Thyroid gland (tissue), 4 donors: ENCODE data around the gene EFCAB8. TPM values are rescaled to one million over a fixed set of nuclear protein-coding genes. Genes with fewer than 3 reads are reported as not detected.

Experiments
- DNase-seq, 2 donors: peaks; one replicate each; pipeline ENCODE4 v3.0.0-alpha.2; 2019
- H3K27ac ChIP-seq, 3 donors: fragments of 200-600 bp; sonication (generic); 1 replicate in 2 of 3; 2 replicates in 1 of 3; pipeline ENCODE4 v1.5.1; 2016 to 2019; ENCODE audit warnings: mild to moderate bottlenecking in 1 of 3, moderate library complexity in 1 of 3
- H3K27me3 ChIP-seq: fragments of 200-600 bp; sonication (generic); one replicate; pipeline ENCODE4 v1.5.1; 2019
- H3K36me3 ChIP-seq, 2 donors: fragments of 200-600 bp; sonication (generic); one replicate each; pipeline ENCODE4 v1.5.1; 2016 to 2019
- H3K4me1 ChIP-seq, 2 donors: fragments of 200-600 bp; sonication (generic); one replicate each; pipeline ENCODE4 v1.5.1; 2017 to 2019
- H3K4me3 ChIP-seq, 3 donors: fragments of 200-600 bp; sonication (generic); replicated peaks in 1 of 3; 1 replicate in 2 of 3; 2 replicates in 1 of 3; pipeline ENCODE4 v1.5.1; 2016; ENCODE audit warnings: mild to moderate bottlenecking in 1 of 3
- H3K9me3 ChIP-seq: fragments of 200-600 bp; sonication (generic); one replicate; pipeline ENCODE4 v1.5.1; 2017
- POLR2A ChIP-seq, 2 donors: fragments of 450-650 bp; IDR thresholded peaks; one replicate each; pipeline ENCODE4 v1.6.1; 2017; ENCODE audit warnings: antibody characterized with exemption in 2 of 2, mild to moderate bottlenecking in 2 of 2, moderate library complexity in 1 of 2
- WGBS, 2 donors: methylation state at CpG; one replicate each; pipeline ENCODE4 v1.1.5; 2017; 5-methylcytosine and 5-hydroxymethylcytosine counted together
- intact Hi-C: fragments of 100-400 bp; cut with DNase I; formaldehyde crosslinking; loops from one replicate; pipeline ENCODE4 v1.15.1; 2023
- total RNA-seq, 4 donors: library from RNA; depleted of rRNA; stranded (reverse); fragments of >200 nt; gene quantifications; one replicate each; pipeline ENCODE4 v1.2.3, GENCODE V29; 2016
- TF ChIP-seq, protein P1 (sequence below), 6 experiments: fragments of 200-600 bp in 3 of 6; fragments of 450-650 bp in 3 of 6; sonication (generic) in 3 of 6; IDR thresholded peaks; one replicate each; pipeline ENCODE4 v1.5.1; 2016 to 2019; ENCODE audit warnings: antibody characterized with exemption in 6 of 6, mild to moderate bottlenecking in 2 of 6, inconsistent platforms in 1 of 6, moderate library complexity in 1 of 6

Gene EFCAB8
- total RNA-seq, 4 donors from 2014 or later = 0.27 to 2.3 TPM; not detected in 2

DNA sequence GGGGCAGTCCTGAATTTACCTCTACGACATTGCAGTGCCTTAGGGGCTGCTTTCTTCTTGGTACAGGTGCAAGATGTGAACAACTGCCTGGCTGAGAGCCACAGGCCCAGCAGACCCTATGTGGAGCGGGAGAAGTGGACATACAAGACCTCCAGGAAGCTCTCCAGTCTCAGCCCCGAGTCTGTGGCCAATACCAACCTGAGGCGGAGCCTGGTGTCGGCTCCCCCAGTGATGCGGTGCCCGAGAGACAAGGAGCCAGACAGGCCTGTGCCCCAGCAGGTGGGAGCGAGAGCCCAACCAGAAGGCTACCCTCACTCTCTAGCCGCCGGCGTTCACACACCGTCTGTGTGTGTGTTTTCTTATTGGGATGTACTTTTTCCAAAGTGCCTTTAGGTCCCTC is 59.6 kb downstream of the EFCAB8 start:
- no peak overlapping the region for H3K4me3 ChIP-seq
- no peaks in the 10 kb centered on the region for H3K4me1 ChIP-seq
- H3K27me3 ChIP-seq = no peaks in the 10 kb centered on the region
- intact Hi-C loops = no loop called here
- H3K9me3 ChIP-seq = no peaks in the 10 kb centered on the region
- no peak for DNase-seq
- no peak overlapping the region for H3K27ac ChIP-seq
- 63 to 82% methylated on average over 12 of the region's 12 CpGs for WGBS, 2 donors
- TF ChIP-seq, protein P1, sequence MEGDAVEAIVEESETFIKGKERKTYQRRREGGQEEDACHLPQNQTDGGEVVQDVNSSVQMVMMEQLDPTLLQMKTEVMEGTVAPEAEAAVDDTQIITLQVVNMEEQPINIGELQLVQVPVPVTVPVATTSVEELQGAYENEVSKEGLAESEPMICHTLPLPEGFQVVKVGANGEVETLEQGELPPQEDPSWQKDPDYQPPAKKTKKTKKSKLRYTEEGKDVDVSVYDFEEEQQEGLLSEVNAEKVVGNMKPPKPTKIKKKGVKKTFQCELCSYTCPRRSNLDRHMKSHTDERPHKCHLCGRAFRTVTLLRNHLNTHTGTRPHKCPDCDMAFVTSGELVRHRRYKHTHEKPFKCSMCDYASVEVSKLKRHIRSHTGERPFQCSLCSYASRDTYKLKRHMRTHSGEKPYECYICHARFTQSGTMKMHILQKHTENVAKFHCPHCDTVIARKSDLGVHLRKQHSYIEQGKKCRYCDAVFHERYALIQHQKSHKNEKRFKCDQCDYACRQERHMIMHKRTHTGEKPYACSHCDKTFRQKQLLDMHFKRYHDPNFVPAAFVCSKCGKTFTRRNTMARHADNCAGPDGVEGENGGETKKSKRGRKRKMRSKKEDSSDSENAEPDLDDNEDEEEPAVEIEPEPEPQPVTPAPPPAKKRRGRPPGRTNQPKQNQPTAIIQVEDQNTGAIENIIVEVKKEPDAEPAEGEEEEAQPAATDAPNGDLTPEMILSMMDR (IDR thresholded peaks at IDR 0.05) = no peak
- TF ChIP-seq POLR2A (IDR thresholded peaks at IDR 0.05) = no peak
- H3K36me3 ChIP-seq = no peaks in the 10 kb centered on the region

DNA sequence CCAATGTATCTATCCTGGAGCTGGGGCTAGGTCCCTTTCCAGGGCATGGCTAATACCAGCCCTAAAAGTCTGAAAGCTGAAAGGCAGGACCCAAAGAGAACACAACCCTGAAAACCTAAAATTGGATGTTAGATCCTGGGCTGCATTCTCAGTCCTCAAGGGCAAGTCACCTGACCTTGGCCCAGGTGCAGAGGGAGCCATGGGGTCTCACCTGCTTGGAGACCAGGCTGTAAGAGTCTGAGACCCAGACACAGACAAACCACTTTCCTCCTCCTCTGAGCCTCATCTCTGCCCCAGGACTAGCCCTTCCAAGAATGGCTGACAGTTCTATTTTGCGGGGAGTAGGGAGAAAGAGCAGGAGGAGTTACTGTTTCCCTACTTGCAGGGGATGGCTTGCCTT is 60.0 kb downstream of the EFCAB8 start:
- Histone ChIP-seq H3K4me1 (no peaks in the 10 kb centered on the region), H3K27ac (no peak overlapping the region), H3K27me3 (no peaks in the 10 kb centered on the region), H3K36me3 (no peaks in the 10 kb centered on the region), H3K9me3 (no peaks in the 10 kb centered on the region), H3K4me3 (no peak overlapping the region)
- intact Hi-C loops = no loop called here
- TF ChIP-seq, protein P1 (IDR thresholded peaks at IDR 0.05) = no peak
- no peak for TF ChIP-seq POLR2A (IDR thresholded peaks at IDR 0.05)
- no peak for DNase-seq
- 89 to 91% methylated on average over 1 of the region's 1 CpG for WGBS, 2 donors

DNA sequence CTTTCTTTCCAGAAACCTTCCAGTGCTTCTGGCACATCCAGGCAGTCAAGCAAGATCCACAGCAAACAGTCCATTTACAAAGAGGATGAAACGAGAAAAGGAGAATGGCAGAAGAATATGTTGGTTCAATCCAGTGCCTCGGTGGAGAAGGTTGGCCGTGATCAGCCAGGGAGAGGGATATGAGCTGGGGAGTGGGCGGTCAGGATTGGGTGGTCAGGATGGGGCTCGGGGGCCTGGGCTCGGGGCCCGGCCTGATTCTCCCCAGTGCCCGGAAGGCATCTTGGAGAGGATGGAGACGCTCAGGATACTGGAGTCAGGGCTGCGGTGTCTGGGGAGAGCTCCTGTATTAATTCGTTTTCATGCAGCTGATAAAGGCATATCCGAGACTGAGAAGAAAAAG is 61.3 kb downstream of the EFCAB8 start:
- Histone ChIP-seq H3K9me3 (no peaks in the 10 kb centered on the region), H3K27me3 (no peaks in the 10 kb centered on the region), H3K4me3 (no peak overlapping the region), H3K4me1 (no peaks in the 10 kb centered on the region), H3K36me3 (no peaks in the 10 kb centered on the region), H3K27ac (no peak overlapping the region)
- DNase-seq = no peak
- no peak for TF ChIP-seq POLR2A (IDR thresholded peaks at IDR 0.05)
- TF ChIP-seq, protein P1 (IDR thresholded peaks at IDR 0.05) = no peak
- WGBS, 2 donors = 89 to 93% methylated on average over 12 of the region's 12 CpGs
- intact Hi-C loops = no loop called here

DNA sequence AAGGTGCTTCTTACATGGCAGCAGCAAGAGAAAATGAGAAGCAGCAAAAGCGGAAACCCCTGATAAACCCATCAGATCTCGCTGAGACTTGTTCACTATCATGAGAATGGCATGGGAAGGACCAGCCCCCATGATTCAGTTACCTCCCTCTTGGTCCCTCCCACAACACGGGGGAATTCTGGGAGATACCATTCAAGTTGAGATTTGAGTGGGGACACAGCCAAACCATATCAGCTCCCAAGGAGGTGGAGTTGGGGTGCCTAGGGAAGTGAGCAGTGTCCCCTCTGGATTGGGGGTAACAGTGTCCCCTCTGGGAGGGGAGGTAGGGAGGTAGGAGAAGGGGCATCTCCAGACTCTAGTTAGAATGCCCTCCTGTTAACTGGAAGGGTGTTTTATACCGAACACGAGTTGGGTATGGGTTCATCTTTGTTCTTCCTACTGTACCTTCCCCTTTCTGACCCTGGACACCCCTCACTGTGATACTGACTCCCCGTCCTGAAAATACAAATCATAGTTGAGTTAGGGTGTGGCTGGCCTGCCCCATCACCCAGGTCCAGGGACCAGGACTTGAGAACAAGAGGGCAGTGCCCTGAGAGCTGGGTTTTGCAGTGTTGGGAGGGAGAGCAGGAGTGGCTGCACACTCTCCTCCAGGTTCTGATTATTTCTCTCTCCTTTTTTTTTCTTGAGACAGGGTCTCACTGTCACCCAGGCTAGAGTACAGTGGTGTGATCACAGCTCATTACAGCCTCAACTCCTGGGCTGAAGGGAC is 62.0 kb downstream of the EFCAB8 start:
- no peak overlapping the region for H3K4me3 ChIP-seq
- H3K9me3 ChIP-seq = no peaks in the 10 kb centered on the region
- no peak for TF ChIP-seq POLR2A (IDR thresholded peaks at IDR 0.05)
- WGBS, 2 donors = 89 to 93% methylated on average over 6 of the region's 6 CpGs
- H3K27me3 ChIP-seq = no peaks in the 10 kb centered on the region
- no peak for DNase-seq
- H3K27ac ChIP-seq = no peak overlapping the region
- intact Hi-C loops = no loop called here
- H3K4me1 ChIP-seq = no peaks in the 10 kb centered on the region
- H3K36me3 ChIP-seq = no peaks in the 10 kb centered on the region

DNA sequence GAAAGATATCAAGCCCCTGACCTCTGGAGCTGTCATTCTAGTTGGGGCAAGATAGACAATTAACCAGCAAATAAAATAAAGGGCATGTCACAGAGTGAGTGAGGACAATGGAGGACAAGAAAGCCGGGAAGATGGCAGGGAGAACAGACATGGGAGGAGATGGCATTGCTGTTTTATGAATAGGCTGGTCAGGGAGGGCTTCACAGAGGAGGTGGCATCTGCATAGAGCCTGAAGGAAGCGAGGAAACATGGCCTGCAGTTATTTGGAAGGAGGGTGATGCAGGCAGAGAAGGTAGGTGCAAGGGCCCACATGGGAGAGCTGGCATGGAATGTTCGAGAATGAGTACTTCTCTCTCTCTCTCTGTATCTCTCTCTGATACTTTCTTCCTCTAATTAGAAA is 63.7 kb downstream of the EFCAB8 start:
- H3K36me3 ChIP-seq = no peaks in the 10 kb centered on the region
- intact Hi-C loops = no loop called here
- H3K27me3 ChIP-seq = no peaks in the 10 kb centered on the region
- no peaks in the 10 kb centered on the region for H3K4me1 ChIP-seq
- H3K27ac ChIP-seq = no peak overlapping the region
- no peaks in the 10 kb centered on the region for H3K9me3 ChIP-seq
- no peak for TF ChIP-seq POLR2A (IDR thresholded peaks at IDR 0.05)
- TF ChIP-seq, protein P1 (IDR thresholded peaks at IDR 0.05) = no peak
- no peak overlapping the region for H3K4me3 ChIP-seq
- WGBS, 2 donors = 87 to 88% methylated on average over 3 of the region's 3 CpGs
- no peak for DNase-seq
